ENCODE measurements around the gene FAM136A. TPM values are rescaled to one million over a fixed set of nuclear protein-coding genes. Genes with fewer than 3 reads are reported as not detected.

The FAM136A gene
- 16.5 and 21.5 TPM in 2 replicates for total RNA-seq

GRCh38 chr2:70301344-70302194 lies at the start of gene FAM136A:
Gene FAM136A, minus strand, starts transcription at chr2:70302067. Its CDS starts 56 bp downstream, at chr2:70302011.

DNA sequence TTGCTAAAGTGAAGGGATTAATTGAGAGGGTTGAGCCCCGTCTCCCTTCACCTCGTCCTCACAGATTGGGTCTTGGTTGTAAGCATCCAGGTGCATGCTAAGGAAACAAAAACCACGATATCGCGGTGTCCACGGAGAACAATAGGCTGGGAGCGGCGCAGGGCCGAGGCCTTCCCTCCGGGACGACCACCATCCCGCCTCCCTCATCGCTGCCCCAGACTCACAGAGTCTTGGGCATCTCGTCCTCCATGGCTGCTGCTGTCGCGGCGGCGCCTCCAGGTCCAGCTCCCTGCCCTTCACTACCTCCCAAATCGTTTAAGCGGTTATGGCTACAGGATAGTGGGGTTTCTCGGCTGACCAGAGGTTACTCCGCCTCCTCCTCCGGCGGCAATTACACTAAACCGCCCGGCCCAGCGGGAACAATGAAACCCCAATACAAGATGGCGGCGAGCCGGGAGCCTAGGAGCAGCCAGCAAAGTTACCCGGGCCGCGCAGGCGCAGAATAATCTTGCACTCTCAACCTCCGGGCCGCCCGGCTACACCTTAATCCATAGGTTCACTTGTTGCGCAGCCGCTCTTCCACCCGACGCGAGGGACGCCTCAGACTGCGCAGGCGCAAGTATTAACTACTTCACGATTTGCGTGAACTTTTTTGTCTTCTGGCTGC lies 53.6 kb downstream of the FAM136A start, which contains the start of gene TIA1:
TIA1 (minus strand) TSS at position 448 of the 667 bp plus-strand sequence; CDS start at position 250, 198 bp downstream.

Small RNA genes within 50 kb of the gene (small RNA-seq; reads per million reads assigned to genes)
- gene AC016700.2 (not detected), gene MIR1285-2 (not detected)

Other genes with a start within 250 kb of the FAM136A start
- gene PCBP1, start 214.6 kb downstream of the FAM136A start, total RNA-seq: 60.1 and 65.2 TPM in 2 replicates
- 17.8 and 19.6 TPM in 2 replicates for gene C2orf42, start 111.0 kb downstream of the FAM136A start, total RNA-seq
- 61.4 and 128 TPM in 2 replicates for gene TIA1, start 53.4 kb downstream of the FAM136A start, total RNA-seq
- gene PCYOX1, start 43.9 kb downstream of the FAM136A start, total RNA-seq: 46.7 and 48.5 TPM in 2 replicates
- gene SNRPG, start 8.3 kb downstream of the FAM136A start, total RNA-seq: 98.5 and 142 TPM in 2 replicates

Data from placental epithelial cell (primary cell).